GM23338 (cell line): ENCODE data around the gene TBX6. TPM values are rescaled to one million over a fixed set of nuclear protein-coding genes. Genes with fewer than 3 reads are reported as not detected.

Source experiments
- ATAC-seq: fragments of 200-7000 bp; cut with Tn5 transposase; 3 replicates; pipeline ENCODE4 v1.9.1; 2020
- DNase-seq: peaks from one replicate; pipeline ENCODE4 v3.0.0-alpha.2; 2015; ENCODE audit warnings: low spot score
- H2AFZ ChIP-seq: fragments of 200-600 bp; sonication (generic); 2 replicates; pipeline ENCODE4 v1.8.0; 2016; ENCODE audit warnings: antibody characterized with exemption, mild to moderate bottlenecking, moderate library complexity
- H3F3A ChIP-seq: fragments of 200-600 bp; sonication (generic); replicated peaks from 2 replicates; pipeline ENCODE4 v1.8.0; 2017; ENCODE audit warnings: antibody characterized with exemption, mixed run types, low read depth
- H3K27ac ChIP-seq: fragments of 200-600 bp; sonication (generic); 2 replicates; pipeline ENCODE4 v1.6.1; 2016; ENCODE audit warnings: low read depth
- H3K27me3 ChIP-seq: fragments of 200-600 bp; sonication (generic); 2 replicates; pipeline ENCODE4 v1.8.0; 2016; ENCODE audit warnings: mild to moderate bottlenecking, mixed run types, moderate library complexity; ENCODE audit not compliant: insufficient read depth
- H3K36me3 ChIP-seq: fragments of 200-600 bp; sonication (generic); 2 replicates; pipeline ENCODE4 v1.8.0; 2016; ENCODE audit warnings: mild to moderate bottlenecking; ENCODE audit not compliant: insufficient read depth
- H3K4me1 ChIP-seq: fragments of 200-600 bp; sonication (generic); 2 replicates; pipeline ENCODE4 v1.8.0; 2016; ENCODE audit warnings: mild to moderate bottlenecking, moderate library complexity; ENCODE audit not compliant: insufficient read depth
- H3K4me2 ChIP-seq: fragments of 200-600 bp; sonication (generic); 2 replicates; pipeline ENCODE4 v1.7.1; 2017; ENCODE audit warnings: mixed run types
- H3K4me3 ChIP-seq: fragments of 200-600 bp; sonication (generic); 2 replicates; pipeline ENCODE4 v1.6.1; 2016; ENCODE audit warnings: mixed run types
- H3K79me2 ChIP-seq: fragments of 200-600 bp; sonication (generic); replicated peaks from 2 replicates; pipeline ENCODE4 v1.8.0; 2017; ENCODE audit warnings: mild to moderate bottlenecking; ENCODE audit not compliant: insufficient read depth
- H3K9me2 ChIP-seq: fragments of 200-600 bp; sonication (generic); 2 replicates; pipeline ENCODE4 v1.8.0; 2017; ENCODE audit not compliant: insufficient read depth
- H4K20me1 ChIP-seq: fragments of 200-600 bp; sonication (generic); replicated peaks from 2 replicates; pipeline ENCODE4 v1.8.0; 2017; ENCODE audit warnings: mild to moderate bottlenecking; ENCODE audit not compliant: insufficient read depth
- H3K27ac Mint-ChIP-seq: 2 replicates; pipeline ENCODE4 v1.8.0; 2020; ENCODE audit warnings: inconsistent platforms, mild to moderate bottlenecking, moderate library complexity, mixed read lengths
- H3K27me3 Mint-ChIP-seq: 3 replicates; pipeline ENCODE4 v1.8.0; 2022; ENCODE audit warnings: low read depth, mild to moderate bottlenecking, moderate library complexity, mixed read lengths, inconsistent platforms; ENCODE audit not compliant: insufficient read depth, poor library complexity
- H3K36me3 Mint-ChIP-seq: 3 replicates; pipeline ENCODE4 v1.8.0; 2021; ENCODE audit warnings: low read depth, mild to moderate bottlenecking, inconsistent platforms, moderate library complexity, mixed read lengths
- H3K4me1 Mint-ChIP-seq: 3 replicates; pipeline ENCODE4 v1.8.0; 2020; ENCODE audit warnings: mild to moderate bottlenecking, inconsistent platforms, mixed read lengths
- H3K4me3 Mint-ChIP-seq: 3 replicates; pipeline ENCODE4 v1.8.0; 2021; ENCODE audit warnings: moderate library complexity, mild to moderate bottlenecking, inconsistent platforms, mixed read lengths
- H3K9me3 Mint-ChIP-seq: 3 replicates; pipeline ENCODE4 v1.8.0; 2020; ENCODE audit warnings: moderate library complexity, mild to moderate bottlenecking, inconsistent platforms, mixed read lengths
- CREB1 ChIP-seq: fragments of 250-450 bp; sonication (Bioruptor Pico); IDR thresholded peaks from 2 replicates; pipeline ENCODE4 v1.5.0; 2020; ENCODE audit warnings: low read depth, mild to moderate bottlenecking, moderate library complexity
- EZH2 ChIP-seq: fragments of 200-600 bp; sonication (generic); IDR thresholded peaks from one replicate; pipeline ENCODE4 v1.8.0; 2017; ENCODE audit warnings: antibody characterized with exemption, mild to moderate bottlenecking, low read depth; ENCODE audit not compliant: unreplicated experiment
- EZH2phosphoT487 ChIP-seq: fragments of 200-600 bp; sonication (generic); IDR thresholded peaks from one replicate; pipeline ENCODE4 v1.8.1; 2018; ENCODE audit warnings: antibody characterized with exemption; ENCODE audit not compliant: unreplicated experiment
- JUNB ChIP-seq: IDR thresholded peaks from one replicate; pipeline ENCODE4 v1.6.1; 2016; ENCODE audit warnings: antibody characterized with exemption; ENCODE audit not compliant: unreplicated experiment
- NANOG ChIP-seq: IDR thresholded peaks from 2 replicates; pipeline ENCODE4 v1.6.1; 2016; ENCODE audit warnings: antibody characterized with exemption, borderline replicate concordance
- POLR2AphosphoS5 ChIP-seq: IDR thresholded peaks from 2 replicates; pipeline ENCODE4 v1.6.1; 2016; ENCODE audit warnings: antibody characterized with exemption, low read depth
- STAT1 ChIP-seq: IDR thresholded peaks from one replicate; pipeline ENCODE4 v1.6.1; 2016; ENCODE audit warnings: antibody characterized with exemption; ENCODE audit not compliant: unreplicated experiment
- ZNF114 ChIP-seq: fragments of 250-450 bp; sonication (Bioruptor Pico); IDR thresholded peaks from 2 replicates; pipeline ENCODE4 v1.5.0; 2020; ENCODE audit warnings: mild to moderate bottlenecking, moderate library complexity
- ZNF331 ChIP-seq: fragments of 250-450 bp; sonication (Bioruptor Pico); IDR thresholded peaks from 2 replicates; pipeline ENCODE4 v1.5.0; 2020; ENCODE audit warnings: low read depth, mild to moderate bottlenecking, moderate library complexity
- polyA plus RNA-seq: library from polyadenylated mRNA; unstranded; fragments of >200 nt; fragmentation: Nextera tagmentation; extraction: Ambion mirVana; gene quantifications from 2 replicates; pipeline ENCODE4 v1.2.1, GENCODE V29; 2016
- total RNA-seq: library from RNA; depleted of rRNA; stranded (reverse); fragments of >200 nt; shearing (Covaris generic); gene quantifications from 2 replicates; pipeline ENCODE4 v1.2.3, GENCODE V29; 2014
- TF ChIP-seq, protein P1 (sequence below): IDR thresholded peaks from 2 replicates; pipeline ENCODE4 v1.6.1; 2016; ENCODE audit warnings: antibody characterized with exemption
- TF ChIP-seq, protein P2 (sequence below): IDR thresholded peaks from one replicate; pipeline ENCODE4 v1.6.1; 2018; ENCODE audit warnings: antibody characterized with exemption; ENCODE audit not compliant: unreplicated experiment
- TF ChIP-seq, protein P3 (sequence below): fragments of 250-450 bp; sonication (Bioruptor Pico); IDR thresholded peaks from 2 replicates; pipeline ENCODE4 v1.5.0; 2020; ENCODE audit warnings: mild to moderate bottlenecking, moderate library complexity

TBX6 gene
- total and polyA plus RNA-seq, 2 experiments from 2014 or later, result 1.1 to 2.4 TPM

DNA sequence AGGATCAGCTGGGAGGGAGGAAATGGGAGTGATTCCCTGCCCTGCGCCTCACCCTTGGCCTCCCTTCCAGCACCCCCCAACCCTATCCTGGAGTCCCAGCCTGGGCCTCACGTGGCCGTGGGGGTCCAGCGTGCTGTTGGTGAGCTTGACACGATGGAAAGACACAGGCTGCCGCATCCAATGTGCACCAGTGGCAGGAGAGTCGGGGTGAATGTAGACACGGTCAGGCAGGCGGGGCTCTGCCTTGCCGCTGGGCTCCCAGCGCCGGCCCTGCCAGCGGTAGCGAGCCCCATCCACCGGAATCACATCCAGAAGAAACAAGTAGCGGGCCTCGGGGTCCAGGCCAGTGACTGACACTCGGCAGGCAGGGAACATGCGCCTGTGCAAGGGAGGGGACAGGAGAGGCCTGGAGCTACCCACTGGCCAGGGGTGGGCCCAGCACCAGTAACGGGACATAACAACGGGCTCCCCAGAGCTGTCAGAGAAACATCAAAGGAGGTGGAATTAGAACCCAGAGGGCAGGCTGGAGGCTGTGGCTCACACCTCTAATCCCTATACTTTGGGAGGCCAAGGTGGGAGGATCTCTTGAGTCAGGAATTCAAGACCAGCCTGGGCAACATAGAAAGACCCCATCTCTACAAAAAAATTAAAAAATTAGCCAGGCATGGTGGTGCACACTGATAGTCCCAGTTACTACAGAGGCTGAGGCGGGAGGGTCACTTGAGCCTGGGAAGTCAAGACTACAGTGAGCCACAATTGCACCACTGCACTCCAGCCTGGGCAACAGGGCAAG is 2.7 kb downstream of the TBX6 start (continued):
- no peak for TF ChIP-seq NANOG
- no peak for TF ChIP-seq JUNB
- no peak for TF ChIP-seq POLR2AphosphoS5
- no peak for TF ChIP-seq EZH2phosphoT487
- no peak for TF ChIP-seq STAT1
- TF ChIP-seq ZNF331, result no peak
- TF ChIP-seq CREB1 (CRISPR knock-in tag), result no peak
- TF ChIP-seq, protein P1, sequence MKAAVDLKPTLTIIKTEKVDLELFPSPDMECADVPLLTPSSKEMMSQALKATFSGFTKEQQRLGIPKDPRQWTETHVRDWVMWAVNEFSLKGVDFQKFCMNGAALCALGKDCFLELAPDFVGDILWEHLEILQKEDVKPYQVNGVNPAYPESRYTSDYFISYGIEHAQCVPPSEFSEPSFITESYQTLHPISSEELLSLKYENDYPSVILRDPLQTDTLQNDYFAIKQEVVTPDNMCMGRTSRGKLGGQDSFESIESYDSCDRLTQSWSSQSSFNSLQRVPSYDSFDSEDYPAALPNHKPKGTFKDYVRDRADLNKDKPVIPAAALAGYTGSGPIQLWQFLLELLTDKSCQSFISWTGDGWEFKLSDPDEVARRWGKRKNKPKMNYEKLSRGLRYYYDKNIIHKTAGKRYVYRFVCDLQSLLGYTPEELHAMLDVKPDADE, result no peak
- TF ChIP-seq ZNF114 (CRISPR knock-in tag), result no peak
- TF ChIP-seq, protein P2, sequence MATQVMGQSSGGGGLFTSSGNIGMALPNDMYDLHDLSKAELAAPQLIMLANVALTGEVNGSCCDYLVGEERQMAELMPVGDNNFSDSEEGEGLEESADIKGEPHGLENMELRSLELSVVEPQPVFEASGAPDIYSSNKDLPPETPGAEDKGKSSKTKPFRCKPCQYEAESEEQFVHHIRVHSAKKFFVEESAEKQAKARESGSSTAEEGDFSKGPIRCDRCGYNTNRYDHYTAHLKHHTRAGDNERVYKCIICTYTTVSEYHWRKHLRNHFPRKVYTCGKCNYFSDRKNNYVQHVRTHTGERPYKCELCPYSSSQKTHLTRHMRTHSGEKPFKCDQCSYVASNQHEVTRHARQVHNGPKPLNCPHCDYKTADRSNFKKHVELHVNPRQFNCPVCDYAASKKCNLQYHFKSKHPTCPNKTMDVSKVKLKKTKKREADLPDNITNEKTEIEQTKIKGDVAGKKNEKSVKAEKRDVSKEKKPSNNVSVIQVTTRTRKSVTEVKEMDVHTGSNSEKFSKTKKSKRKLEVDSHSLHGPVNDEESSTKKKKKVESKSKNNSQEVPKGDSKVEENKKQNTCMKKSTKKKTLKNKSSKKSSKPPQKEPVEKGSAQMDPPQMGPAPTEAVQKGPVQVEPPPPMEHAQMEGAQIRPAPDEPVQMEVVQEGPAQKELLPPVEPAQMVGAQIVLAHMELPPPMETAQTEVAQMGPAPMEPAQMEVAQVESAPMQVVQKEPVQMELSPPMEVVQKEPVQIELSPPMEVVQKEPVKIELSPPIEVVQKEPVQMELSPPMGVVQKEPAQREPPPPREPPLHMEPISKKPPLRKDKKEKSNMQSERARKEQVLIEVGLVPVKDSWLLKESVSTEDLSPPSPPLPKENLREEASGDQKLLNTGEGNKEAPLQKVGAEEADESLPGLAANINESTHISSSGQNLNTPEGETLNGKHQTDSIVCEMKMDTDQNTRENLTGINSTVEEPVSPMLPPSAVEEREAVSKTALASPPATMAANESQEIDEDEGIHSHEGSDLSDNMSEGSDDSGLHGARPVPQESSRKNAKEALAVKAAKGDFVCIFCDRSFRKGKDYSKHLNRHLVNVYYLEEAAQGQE, result no peak
- TF ChIP-seq EZH2, result no peak

DNA sequence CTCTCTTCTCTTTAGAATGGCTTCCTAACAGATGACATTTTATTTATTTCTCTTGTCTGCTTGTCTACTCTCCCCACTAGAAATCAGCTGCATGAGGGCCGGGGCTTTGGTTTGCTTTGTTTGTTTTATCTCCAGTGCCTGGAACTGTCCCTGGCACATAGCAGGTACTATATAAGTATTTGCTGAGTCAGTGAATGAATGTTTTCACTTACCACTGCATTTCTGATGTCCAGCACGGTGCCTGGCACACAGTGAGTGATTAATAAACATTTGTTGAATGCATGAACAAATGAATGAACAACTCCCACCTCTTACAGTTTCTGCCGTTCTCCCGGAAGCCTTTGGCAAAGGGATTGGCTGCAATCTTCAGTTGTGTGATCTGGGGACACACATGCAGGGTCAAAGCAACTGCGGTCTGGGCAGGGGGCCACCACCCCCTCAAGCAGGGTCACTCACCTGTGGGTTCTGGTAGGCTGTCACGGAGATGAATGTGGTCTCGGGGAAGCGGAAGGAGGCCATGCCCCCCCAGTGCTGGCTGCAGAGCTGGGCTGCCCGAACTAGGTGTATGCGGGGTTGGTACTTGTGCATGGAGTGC is 3.4 kb downstream of the TBX6 start:
- peaks cover 12% of the 10 kb centered on the region for H3K27me3 Mint-ChIP-seq
- Histone ChIP-seq H3K36me3 (no peaks in the 10 kb centered on the region), H4K20me1 (no peaks in the 10 kb centered on the region; the same call in 1 of the 2 replicates), H3F3A (peaks cover 10% of the 10 kb centered on the region), H3K4me2 (no peak overlapping the region), H3K4me3 (no peak overlapping the region), H3K27me3 (0 out of 2 replicates have a peak, but pooled peaks cover 3% of the 10 kb centered on the region), H3K27ac (no peak overlapping the region), H3K4me1 (peaks cover 6% of the 10 kb centered on the region), H2AFZ (no peak overlapping the region), H3K79me2 (no peaks in the 10 kb centered on the region), H3K9me2 (no peaks in the 10 kb centered on the region)
- H3K4me3 Mint-ChIP-seq, result no peak overlapping the region
- H3K36me3 Mint-ChIP-seq, result peaks cover 30% of the 10 kb centered on the region
- no peak for DNase-seq
- H3K4me1 Mint-ChIP-seq, result peaks cover 11% of the 10 kb centered on the region
- no peaks in the 10 kb centered on the region; the same call in 2 of the 3 replicates for H3K9me3 Mint-ChIP-seq
- H3K27ac Mint-ChIP-seq, result peak overlapping the region; percentile 29; the same call in 1 of the 2 replicates
- ATAC-seq, result no peak
- TF ChIP-seq, protein P1, result no peak
- no peak for TF ChIP-seq EZH2
- TF ChIP-seq, protein P3, sequence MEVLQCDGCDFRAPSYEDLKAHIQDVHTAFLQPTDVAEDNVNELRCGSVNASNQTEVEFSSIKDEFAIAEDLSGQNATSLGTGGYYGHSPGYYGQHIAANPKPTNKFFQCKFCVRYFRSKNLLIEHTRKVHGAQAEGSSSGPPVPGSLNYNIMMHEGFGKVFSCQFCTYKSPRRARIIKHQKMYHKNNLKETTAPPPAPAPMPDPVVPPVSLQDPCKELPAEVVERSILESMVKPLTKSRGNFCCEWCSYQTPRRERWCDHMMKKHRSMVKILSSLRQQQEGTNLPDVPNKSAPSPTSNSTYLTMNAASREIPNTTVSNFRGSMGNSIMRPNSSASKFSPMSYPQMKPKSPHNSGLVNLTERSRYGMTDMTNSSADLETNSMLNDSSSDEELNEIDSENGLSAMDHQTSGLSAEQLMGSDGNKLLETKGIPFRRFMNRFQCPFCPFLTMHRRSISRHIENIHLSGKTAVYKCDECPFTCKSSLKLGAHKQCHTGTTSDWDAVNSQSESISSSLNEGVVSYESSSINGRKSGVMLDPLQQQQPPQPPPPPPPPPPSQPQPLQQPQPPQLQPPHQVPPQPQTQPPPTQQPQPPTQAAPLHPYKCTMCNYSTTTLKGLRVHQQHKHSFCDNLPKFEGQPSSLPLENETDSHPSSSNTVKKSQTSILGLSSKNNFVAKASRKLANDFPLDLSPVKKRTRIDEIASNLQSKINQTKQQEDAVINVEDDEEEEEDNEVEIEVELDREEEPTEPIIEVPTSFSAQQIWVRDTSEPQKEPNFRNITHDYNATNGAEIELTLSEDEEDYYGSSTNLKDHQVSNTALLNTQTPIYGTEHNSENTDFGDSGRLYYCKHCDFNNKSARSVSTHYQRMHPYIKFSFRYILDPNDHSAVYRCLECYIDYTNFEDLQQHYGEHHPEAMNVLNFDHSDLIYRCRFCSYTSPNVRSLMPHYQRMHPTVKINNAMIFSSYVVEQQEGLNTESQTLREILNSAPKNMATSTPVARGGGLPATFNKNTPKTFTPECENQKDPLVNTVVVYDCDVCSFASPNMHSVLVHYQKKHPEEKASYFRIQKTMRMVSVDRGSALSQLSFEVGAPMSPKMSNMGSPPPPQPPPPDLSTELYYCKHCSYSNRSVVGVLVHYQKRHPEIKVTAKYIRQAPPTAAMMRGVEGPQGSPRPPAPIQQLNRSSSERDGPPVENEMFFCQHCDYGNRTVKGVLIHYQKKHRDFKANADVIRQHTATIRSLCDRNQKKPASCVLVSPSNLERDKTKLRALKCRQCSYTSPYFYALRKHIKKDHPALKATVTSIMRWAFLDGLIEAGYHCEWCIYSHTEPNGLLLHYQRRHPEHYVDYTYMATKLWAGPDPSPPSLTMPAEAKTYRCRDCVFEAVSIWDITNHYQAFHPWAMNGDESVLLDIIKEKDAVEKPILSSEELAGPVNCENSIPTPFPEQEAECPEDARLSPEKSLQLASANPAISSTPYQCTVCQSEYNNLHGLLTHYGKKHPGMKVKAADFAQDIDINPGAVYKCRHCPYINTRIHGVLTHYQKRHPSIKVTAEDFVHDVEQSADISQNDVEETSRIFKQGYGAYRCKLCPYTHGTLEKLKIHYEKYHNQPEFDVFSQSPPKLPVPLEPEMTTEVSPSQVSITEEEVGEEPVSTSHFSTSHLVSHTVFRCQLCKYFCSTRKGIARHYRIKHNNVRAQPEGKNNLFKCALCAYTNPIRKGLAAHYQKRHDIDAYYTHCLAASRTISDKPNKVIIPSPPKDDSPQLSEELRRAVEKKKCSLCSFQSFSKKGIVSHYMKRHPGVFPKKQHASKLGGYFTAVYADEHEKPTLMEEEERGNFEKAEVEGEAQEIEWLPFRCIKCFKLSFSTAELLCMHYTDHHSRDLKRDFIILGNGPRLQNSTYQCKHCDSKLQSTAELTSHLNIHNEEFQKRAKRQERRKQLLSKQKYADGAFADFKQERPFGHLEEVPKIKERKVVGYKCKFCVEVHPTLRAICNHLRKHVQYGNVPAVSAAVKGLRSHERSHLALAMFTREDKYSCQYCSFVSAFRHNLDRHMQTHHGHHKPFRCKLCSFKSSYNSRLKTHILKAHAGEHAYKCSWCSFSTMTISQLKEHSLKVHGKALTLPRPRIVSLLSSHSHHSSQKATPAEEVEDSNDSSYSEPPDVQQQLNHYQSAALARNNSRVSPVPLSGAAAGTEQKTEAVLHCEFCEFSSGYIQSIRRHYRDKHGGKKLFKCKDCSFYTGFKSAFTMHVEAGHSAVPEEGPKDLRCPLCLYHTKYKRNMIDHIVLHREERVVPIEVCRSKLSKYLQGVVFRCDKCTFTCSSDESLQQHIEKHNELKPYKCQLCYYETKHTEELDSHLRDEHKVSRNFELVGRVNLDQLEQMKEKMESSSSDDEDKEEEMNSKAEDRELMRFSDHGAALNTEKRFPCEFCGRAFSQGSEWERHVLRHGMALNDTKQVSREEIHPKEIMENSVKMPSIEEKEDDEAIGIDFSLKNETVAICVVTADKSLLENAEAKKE, result no peak
- TF ChIP-seq STAT1, result no peak
- no peak for TF ChIP-seq ZNF114 (CRISPR knock-in tag)
